HEK293T (cell line): ENCODE results near the gene ASAP2.

Experiments
- ARNT ChIP-seq: fragments of 450-650 bp; IDR thresholded peaks from 2 replicates; pipeline ENCODE4 v1.6.1; 2017; ENCODE audit warnings: mild to moderate bottlenecking
- BHLHE40 ChIP-seq: fragments of 450-650 bp; IDR thresholded peaks from 2 replicates; pipeline ENCODE4 v1.6.1; 2016; ENCODE audit warnings: mild to moderate bottlenecking, moderate library complexity, borderline replicate concordance
- SUZ12 ChIP-seq: fragments of 450-650 bp; IDR thresholded peaks from 2 replicates; pipeline ENCODE4 v1.6.1; 2016; ENCODE audit warnings: mild to moderate bottlenecking

DNA sequence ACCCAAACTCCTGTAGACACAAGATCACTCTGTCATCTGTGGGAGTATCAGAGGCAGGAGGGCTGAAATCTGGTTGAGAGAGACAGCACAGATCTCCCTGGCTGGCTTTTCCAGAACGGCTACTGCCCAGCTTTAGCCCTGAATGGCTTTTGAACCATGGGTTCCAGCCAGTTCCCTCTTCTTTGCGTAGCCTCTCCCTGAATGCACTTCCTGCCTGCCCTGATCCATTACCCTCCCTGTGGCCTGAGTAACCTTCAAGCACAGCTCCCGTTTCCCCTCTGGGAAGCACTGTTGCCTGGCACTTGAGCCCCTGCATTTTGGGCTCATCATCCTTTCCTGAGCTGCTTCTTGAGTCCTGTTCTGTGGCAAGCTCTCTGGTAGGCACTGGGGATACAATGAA is 68.8 kb downstream of the ASAP2 start:
- TF ChIP-seq SUZ12 (no peak), BHLHE40 (no peak), ARNT (no peak)
